ENCODE measurements around the gene PRSS12.

DNA sequence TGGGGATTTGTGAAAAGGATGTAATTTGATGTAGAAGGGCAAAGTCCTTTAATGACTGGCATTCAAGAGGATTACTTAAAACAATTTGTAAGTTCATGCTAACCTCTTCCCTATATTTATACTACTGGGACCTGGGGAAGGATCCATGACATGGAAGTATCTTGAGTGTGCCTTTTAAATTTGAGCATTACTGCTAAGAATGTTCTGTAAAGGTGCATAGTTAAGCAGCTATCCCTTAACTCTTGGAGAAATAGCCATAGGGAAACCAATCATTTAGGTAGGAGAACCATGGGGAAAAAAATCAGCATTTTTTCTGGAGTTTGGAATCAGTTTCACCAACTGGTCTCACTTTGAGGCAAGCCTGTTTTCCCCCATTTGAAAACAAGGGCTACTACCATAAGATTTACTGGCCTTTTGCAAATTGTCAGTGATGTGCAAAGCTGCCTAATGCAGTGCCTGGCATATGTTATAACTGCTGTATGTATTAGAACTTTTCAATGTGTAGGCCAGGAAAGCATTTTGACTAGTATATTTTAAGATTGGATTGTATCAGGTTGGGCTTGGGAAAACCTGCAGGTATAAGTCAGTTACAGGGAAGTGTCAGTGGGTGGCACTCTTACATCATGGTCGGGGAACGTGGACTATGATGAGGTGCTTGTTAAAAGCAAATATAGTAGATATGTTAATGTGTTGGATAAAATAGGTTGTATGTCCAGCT lies 72.1 kb downstream of the PRSS12 start:
- TF ChIP-seq, protein P1, sequence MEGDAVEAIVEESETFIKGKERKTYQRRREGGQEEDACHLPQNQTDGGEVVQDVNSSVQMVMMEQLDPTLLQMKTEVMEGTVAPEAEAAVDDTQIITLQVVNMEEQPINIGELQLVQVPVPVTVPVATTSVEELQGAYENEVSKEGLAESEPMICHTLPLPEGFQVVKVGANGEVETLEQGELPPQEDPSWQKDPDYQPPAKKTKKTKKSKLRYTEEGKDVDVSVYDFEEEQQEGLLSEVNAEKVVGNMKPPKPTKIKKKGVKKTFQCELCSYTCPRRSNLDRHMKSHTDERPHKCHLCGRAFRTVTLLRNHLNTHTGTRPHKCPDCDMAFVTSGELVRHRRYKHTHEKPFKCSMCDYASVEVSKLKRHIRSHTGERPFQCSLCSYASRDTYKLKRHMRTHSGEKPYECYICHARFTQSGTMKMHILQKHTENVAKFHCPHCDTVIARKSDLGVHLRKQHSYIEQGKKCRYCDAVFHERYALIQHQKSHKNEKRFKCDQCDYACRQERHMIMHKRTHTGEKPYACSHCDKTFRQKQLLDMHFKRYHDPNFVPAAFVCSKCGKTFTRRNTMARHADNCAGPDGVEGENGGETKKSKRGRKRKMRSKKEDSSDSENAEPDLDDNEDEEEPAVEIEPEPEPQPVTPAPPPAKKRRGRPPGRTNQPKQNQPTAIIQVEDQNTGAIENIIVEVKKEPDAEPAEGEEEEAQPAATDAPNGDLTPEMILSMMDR (conservative IDR thresholded peaks at IDR 0.05 in 1 of 2, IDR thresholded peaks at IDR 0.05 in 1 of 2; ENCODE audit: extremely low read depth in 1 of 2, insufficient read depth in 1 of 2, low read depth in 1 of 2, low read length in 2 of 2): peak; percentile 60 to 74
- TF ChIP-seq EZH2 (IDR thresholded peaks at IDR 0.05; ENCODE audit: borderline replicate concordance, low read length): no peak
